Ectodermal cell (in vitro differentiated cells): Measurements from ENCODE around the gene PRKG2.

ENCODE experiments used
- H3K27ac ChIP-seq: 2 replicates; pipeline ENCODE4 v1.7.0; 2013; ENCODE audit warnings: mild to moderate bottlenecking, low read depth, low read length; ENCODE audit not compliant: insufficient read depth, poor library complexity, severe bottlenecking
- H3K27me3 ChIP-seq: 2 replicates; pipeline ENCODE4 v1.7.0; 2013; ENCODE audit warnings: mild to moderate bottlenecking, low read length; ENCODE audit not compliant: insufficient read depth, control insufficient read depth, poor library complexity, severe bottlenecking
- H3K36me3 ChIP-seq: one replicate; pipeline ENCODE4 v1.7.0; 2013; ENCODE audit warnings: low read length; ENCODE audit not compliant: control insufficient read depth, insufficient read depth
- H3K4me1 ChIP-seq: one replicate; pipeline ENCODE4 v1.7.0; 2013; ENCODE audit warnings: low read length; ENCODE audit not compliant: control insufficient read depth, insufficient read depth
- H3K4me3 ChIP-seq: 2 replicates; pipeline ENCODE4 v1.7.0; 2013; ENCODE audit warnings: low read depth, low read length, control low read depth; ENCODE audit not compliant: insufficient read depth
- H3K9me3 ChIP-seq: 2 replicates; pipeline ENCODE4 v1.7.0; 2013; ENCODE audit warnings: mild to moderate bottlenecking, low read length, moderate library complexity; ENCODE audit not compliant: control insufficient read depth
- WGBS, 2 experiments: methylation state at CpG; one replicate each; pipeline ENCODE4 v1.1.7; 2013; ENCODE audit warnings: missing lambda C conversion rate in 2 of 2; 5-methylcytosine and 5-hydroxymethylcytosine counted together

The PRKG2 gene

DNA sequence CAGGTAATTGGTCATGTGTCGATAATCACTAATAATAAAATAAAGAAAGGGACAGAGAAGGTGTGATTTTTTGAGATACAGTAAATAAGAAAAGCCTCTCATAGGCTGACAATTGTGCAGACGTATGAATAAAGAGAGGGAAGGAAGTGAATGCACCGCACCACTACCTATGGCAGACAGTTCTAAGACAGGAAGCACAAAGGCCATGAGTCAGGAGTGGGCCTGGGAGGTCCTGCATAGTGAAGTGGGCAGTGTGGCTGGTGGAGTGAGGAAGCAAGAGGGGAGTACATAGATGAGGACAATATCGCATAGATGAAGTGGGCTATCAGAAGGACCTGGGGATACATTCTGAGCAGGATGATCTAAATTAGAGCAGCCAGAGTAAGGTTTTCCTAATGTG is 108.9 kb downstream of the PRKG2 start:
- Histone ChIP-seq H3K27me3 (no peaks in the 10 kb centered on the region), H3K36me3 (no peaks in the 10 kb centered on the region), H3K4me3 (no peak overlapping the region), H3K9me3 (no peaks in the 10 kb centered on the region), H3K4me1 (no peaks in the 10 kb centered on the region), H3K27ac (no peak overlapping the region)
- WGBS, 2 experiments: 89 to 95% methylated on average over 3 to 4 of the region's 4 CpGs

DNA sequence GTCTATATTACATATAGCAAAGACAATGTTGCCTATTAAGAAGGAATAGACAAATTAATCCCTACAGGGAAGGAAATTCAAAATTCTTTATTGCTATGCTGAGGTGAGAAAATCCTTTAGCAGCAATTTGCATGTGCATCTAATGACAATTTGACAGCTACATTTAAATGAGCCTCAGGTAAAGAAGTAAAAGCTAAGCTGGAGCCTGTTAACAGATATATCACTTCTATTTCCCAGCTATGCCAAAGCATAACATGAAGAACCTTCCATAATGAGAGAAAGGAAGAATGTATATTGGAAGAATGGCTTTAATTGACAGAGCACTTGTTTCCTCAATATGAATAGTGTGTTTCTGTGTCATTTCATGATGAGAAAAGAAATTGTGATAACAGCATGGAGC is 112.9 kb downstream of the PRKG2 start:
- H3K27me3 ChIP-seq: no peaks in the 10 kb centered on the region
- H3K27ac ChIP-seq: no peak overlapping the region
- H3K4me3 ChIP-seq: no peak overlapping the region
- H3K36me3 ChIP-seq: no peaks in the 10 kb centered on the region
- H3K4me1 ChIP-seq: no peaks in the 10 kb centered on the region
- no peaks in the 10 kb centered on the region for H3K9me3 ChIP-seq

DNA sequence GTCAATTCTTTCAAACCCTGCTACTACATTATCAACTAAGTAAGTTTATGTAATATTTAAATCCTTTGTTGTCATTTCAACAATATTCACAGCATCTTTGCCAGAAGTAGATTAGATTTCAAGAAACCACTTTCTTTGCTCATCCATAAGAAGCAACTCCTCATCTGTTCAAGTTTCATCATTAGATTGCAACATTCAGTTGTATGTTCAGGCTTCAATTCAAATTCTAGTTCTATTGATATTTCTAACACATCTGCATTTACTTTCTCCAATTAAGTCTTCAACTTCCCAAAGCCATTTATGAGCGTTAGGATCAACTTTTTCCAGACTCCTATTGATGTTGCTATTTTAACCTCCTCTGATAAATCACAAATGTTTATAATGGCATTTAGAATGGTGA is 118.5 kb downstream of the PRKG2 start:
- Histone ChIP-seq H3K4me1 (no peaks in the 10 kb centered on the region), H3K36me3 (no peaks in the 10 kb centered on the region), H3K27ac (no peak overlapping the region), H3K4me3 (no peak overlapping the region), H3K27me3 (no peaks in the 10 kb centered on the region), H3K9me3 (no peaks in the 10 kb centered on the region)
- WGBS, 2 experiments: 89 to 93% methylated on average over 1 of the region's 1 CpG

DNA sequence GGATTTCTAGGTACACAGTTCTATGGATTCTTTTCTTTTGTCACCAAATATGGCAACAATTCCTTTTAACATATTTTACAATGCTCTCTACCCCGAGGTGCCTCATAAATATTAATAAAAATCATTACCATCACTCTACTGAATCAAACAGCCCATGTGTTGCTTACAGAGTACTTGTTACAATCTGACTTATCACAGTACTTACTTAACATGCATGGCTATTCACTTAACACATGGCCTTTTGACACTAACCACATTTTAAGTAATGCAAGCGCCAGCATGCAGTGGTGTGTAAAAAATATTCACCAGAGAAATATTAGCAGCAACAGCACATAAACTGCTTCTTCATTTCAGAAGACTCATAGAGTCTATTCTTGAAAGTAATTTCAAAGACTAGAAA is 119.6 kb downstream of the PRKG2 start:
- H3K27me3 ChIP-seq: no peaks in the 10 kb centered on the region
- 87 to 91% methylated on average over 2 of the region's 2 CpGs for WGBS, 2 experiments
- H3K36me3 ChIP-seq: no peaks in the 10 kb centered on the region
- no peaks in the 10 kb centered on the region for H3K9me3 ChIP-seq
- no peak overlapping the region for H3K4me3 ChIP-seq
- no peaks in the 10 kb centered on the region for H3K4me1 ChIP-seq
- H3K27ac ChIP-seq: no peak overlapping the region

DNA sequence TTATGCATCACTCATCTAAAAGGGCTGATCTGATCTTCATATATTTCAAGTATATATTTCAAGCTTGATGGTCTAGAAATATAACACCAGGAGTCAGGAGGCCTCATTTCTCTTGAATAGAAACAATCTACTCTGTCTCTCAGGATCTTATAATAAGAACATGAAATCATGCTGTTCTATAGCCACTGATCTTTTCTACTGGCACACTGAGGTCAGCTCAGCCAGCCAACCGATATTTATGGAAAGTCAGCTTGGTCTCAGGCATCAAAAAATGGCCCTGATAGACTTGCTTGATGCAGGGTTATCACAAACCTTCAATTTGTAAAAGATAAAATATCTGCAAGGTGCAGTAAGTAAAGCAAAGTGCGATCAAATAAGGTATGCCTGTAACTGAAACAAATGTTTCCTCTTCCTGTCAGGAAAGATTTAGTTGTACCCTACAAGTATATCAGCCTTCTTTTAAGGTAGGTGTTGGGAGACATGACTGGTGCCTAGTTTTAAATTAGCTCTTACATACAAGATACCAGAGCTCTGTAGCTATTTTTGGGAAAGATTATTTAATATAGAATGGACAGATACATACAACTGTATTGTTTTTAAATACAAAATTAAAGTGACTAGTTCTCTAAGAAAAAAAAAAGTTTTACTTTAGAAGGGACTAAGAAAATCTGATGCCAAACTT is 121.2 kb downstream of the PRKG2 start:
- Histone ChIP-seq H3K27me3 (no peaks in the 10 kb centered on the region), H3K4me3 (no peak overlapping the region), H3K36me3 (no peaks in the 10 kb centered on the region), H3K9me3 (no peaks in the 10 kb centered on the region), H3K27ac (no peak overlapping the region), H3K4me1 (no peaks in the 10 kb centered on the region)
- WGBS, 2 experiments: 93 to 94% methylated on average over 2 of the region's 2 CpGs

DNA sequence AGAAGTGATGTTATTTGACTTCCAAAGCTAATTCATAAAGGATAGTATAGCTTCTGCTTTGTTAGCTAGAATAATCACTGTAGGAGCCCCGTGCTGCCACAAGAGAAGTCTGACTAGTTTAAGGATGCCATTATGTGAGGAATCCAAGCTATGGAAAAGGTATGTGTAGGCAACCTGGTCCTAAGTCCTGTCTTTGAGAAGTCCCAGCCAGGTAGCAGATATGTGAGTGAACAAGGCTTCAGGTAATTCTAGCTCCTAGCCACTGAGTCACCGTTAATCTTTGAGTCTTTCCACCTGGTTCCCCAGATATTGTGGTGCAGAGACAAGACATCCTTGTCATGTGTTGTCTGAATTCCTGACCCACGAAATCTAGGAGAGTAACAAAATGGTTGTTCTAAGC is 129.0 kb downstream of the PRKG2 start:
- WGBS, 2 experiments: 89 to 90% methylated on average over 3 of the region's 3 CpGs
- H3K4me1 ChIP-seq: no peaks in the 10 kb centered on the region
- no peak overlapping the region for H3K4me3 ChIP-seq
- no peak overlapping the region for H3K27ac ChIP-seq
- H3K27me3 ChIP-seq: no peaks in the 10 kb centered on the region
- no peaks in the 10 kb centered on the region for H3K9me3 ChIP-seq
- no peaks in the 10 kb centered on the region for H3K36me3 ChIP-seq

DNA sequence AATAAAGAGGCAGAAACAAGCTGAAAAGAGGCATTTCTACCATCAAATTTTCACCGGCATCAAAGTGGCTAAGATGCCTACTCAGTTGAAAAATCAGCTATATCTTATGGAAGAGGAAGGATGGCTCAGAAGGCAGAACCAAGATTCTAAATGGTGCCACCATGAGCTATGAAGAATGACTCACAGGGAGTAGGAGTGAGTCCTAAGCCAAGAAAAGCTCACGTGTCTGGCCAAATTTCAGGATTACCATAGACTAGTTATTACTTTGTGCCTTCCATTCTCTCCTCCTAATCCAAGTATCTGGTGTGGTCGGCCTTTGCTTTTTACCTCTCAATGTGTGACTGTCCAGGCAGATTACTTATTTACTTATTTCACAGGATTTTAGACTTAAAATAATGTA is 129.7 kb downstream of the PRKG2 start:
- H3K27ac ChIP-seq: no peak overlapping the region
- H3K27me3 ChIP-seq: no peaks in the 10 kb centered on the region
- no peaks in the 10 kb centered on the region for H3K36me3 ChIP-seq
- H3K9me3 ChIP-seq: no peaks in the 10 kb centered on the region
- 78 to 83% methylated on average over 3 of the region's 3 CpGs for WGBS, 2 experiments
- H3K4me3 ChIP-seq: no peak overlapping the region
- H3K4me1 ChIP-seq: no peaks in the 10 kb centered on the region

DNA sequence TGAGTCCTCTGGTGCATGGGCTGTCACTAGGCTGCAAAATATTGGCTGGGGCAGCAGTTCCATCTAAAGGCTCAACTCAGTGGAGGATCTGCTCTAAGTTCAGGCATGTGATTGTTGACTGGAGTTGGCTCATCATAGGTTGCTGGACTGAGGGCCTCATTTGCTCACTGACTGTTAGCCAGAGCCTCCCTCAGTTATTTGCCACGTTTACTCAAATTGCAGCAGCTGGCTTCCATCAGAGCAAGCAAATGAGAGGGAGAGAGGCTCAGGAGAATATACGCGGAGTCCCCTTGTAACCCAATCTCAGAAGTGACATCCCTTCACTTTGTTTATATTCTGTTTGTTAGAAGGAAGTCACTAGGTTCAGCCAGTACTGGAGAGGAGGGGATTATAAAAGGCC is 130.4 kb downstream of the PRKG2 start:
- no peaks in the 10 kb centered on the region for H3K36me3 ChIP-seq
- H3K27ac ChIP-seq: no peak overlapping the region
- H3K27me3 ChIP-seq: no peaks in the 10 kb centered on the region
- no peaks in the 10 kb centered on the region for H3K9me3 ChIP-seq
- no peak overlapping the region for H3K4me3 ChIP-seq
- 89 to 96% methylated on average over 3 of the region's 3 CpGs for WGBS, 2 experiments
- H3K4me1 ChIP-seq: no peaks in the 10 kb centered on the region

DNA sequence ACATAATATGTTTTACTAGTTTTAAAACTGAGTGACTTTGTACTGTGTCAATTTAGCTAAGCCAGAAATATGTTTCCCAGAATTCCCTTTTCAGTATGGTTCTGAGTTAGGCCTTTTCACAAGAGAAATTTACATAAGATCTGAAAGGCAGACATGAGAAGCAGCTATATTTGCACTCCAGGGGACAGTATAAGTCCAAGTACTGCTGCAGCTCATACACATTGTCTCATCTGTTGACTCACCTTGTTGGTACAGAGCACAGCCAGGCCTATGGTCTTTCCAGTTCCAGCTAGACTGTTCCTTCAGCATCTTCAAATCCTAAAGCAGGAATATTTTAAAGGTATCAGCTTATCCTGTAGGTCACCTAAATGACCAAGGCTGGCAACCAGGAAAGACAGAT is 131.0 kb downstream of the PRKG2 start:
- Histone ChIP-seq H3K4me1 (no peaks in the 10 kb centered on the region), H3K36me3 (no peaks in the 10 kb centered on the region), H3K4me3 (no peak overlapping the region), H3K9me3 (no peaks in the 10 kb centered on the region), H3K27ac (no peak overlapping the region), H3K27me3 (no peaks in the 10 kb centered on the region)

DNA sequence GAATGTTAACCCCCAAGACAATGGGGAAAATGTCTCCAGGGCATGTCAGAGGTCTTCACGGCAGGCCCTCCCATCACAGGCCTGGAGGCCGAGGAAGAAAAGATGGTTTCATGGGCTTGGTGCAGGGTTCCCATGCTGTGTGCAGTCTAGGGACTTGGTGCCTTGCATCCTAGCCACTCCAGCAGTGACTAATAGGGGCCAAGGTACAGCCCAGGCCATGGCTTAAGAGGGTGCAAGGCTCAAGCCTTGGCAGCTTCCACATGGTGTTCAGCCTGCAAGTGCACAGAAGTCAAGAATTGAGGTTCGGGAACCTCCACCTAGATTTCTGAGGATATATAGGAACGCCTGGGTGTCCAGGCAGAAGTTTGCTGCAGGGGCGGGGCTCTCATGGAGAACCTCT is 133.9 kb downstream of the PRKG2 start:
- WGBS, 2 experiments: 94% methylated on average over 5 of the region's 5 CpGs
- Histone ChIP-seq H3K4me3 (no peak overlapping the region), H3K36me3 (no peaks in the 10 kb centered on the region), H3K9me3 (no peaks in the 10 kb centered on the region), H3K27me3 (no peaks in the 10 kb centered on the region), H3K27ac (no peak overlapping the region), H3K4me1 (no peaks in the 10 kb centered on the region)

DNA sequence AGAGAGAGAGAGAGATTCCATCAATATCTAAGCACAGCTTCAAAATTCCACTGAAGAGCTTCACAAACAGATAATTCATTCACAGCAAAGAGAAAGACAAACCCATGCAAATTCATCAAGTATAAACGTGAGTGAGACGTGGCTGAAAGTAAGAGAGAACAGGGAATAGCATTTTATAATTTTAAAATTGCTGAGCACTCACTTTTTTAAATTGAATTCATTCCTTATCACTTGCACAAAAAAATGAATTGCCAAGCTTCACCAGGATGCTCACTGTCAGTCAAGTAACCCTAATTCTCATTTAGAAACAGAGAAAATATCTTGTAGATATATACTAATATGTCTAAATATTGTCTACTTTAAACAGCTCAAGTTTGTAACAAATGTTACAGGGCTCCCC is 144.0 kb downstream of the PRKG2 start:
- 60% methylated on average over 2 of the region's 2 CpGs; no CpG with 5 or more reads in 1 of the 2 experiments for WGBS, 2 experiments
- no peaks in the 10 kb centered on the region for H3K27me3 ChIP-seq
- H3K36me3 ChIP-seq: no peaks in the 10 kb centered on the region
- H3K4me3 ChIP-seq: no peak overlapping the region
- no peaks in the 10 kb centered on the region for H3K9me3 ChIP-seq
- no peak overlapping the region for H3K27ac ChIP-seq
- H3K4me1 ChIP-seq: no peaks in the 10 kb centered on the region
